WTC11 (cell line): ENCODE data around the gene CNOT1. TPM values are rescaled to one million over a fixed set of nuclear protein-coding genes. Genes with fewer than 3 reads are reported as not detected.
A peak's percentile ranks its signal among the peaks of the same experiment; 100 is the strongest.

Experiments used
- MXD4 ChIP-seq: fragments of 250-450 bp; sonication (Bioruptor Pico); IDR thresholded peaks from 2 replicates; pipeline ENCODE4 v1.8.0; 2021; ENCODE audit warnings: mild to moderate bottlenecking, moderate library complexity, borderline replicate concordance
- NFATC4 ChIP-seq: fragments of 250-450 bp; sonication (Bioruptor Pico); IDR thresholded peaks from 2 replicates; pipeline ENCODE4 v1.9.0; 2021; ENCODE audit warnings: mild to moderate bottlenecking
- SOX15 ChIP-seq: fragments of 250-450 bp; sonication (Bioruptor Pico); IDR thresholded peaks from 2 replicates; pipeline ENCODE4 v1.9.0; 2021; ENCODE audit warnings: mild to moderate bottlenecking
- TEAD1 ChIP-seq: sonication (generic); formaldehyde crosslinking; IDR thresholded peaks from 2 replicates; pipeline ENCODE4 v1.8.0; 2022; ENCODE audit warnings: mild to moderate bottlenecking, missing genetic modification reagents
- ZNF263 ChIP-seq: sonication (generic); formaldehyde crosslinking; IDR thresholded peaks from 2 replicates; pipeline ENCODE4 v1.8.1; 2022; ENCODE audit warnings: low read depth, mild to moderate bottlenecking, moderate library complexity, missing genetic modification reagents
- ZNF396 ChIP-seq: fragments of 250-450 bp; sonication (Bioruptor Pico); IDR thresholded peaks from 2 replicates; pipeline ENCODE4 v1.8.0; 2021; ENCODE audit warnings: mild to moderate bottlenecking, moderate library complexity, borderline replicate concordance
- ZNF416 ChIP-seq: fragments of 250-450 bp; sonication (Bioruptor Pico); IDR thresholded peaks from 2 replicates; pipeline ENCODE4 v1.9.0; 2021; ENCODE audit warnings: mild to moderate bottlenecking, inconsistent platforms
- total RNA-seq: library from RNA; stranded (reverse); gene quantifications from 3 replicates; pipeline ENCODE4 v1.2.3, GENCODE V29; 2021
- TF ChIP-seq, protein P1 (sequence below): sonication (generic); formaldehyde crosslinking; IDR thresholded peaks from 2 replicates; pipeline ENCODE4 v1.8.0; 2023; ENCODE audit warnings: missing genetic modification reagents, mild to moderate bottlenecking, borderline replicate concordance
- TF ChIP-seq, protein P2 (sequence below): sonication (generic); formaldehyde crosslinking; IDR thresholded peaks from 2 replicates; pipeline ENCODE4 v1.8.1; 2022; ENCODE audit warnings: low read depth, mild to moderate bottlenecking, moderate library complexity, missing genetic modification reagents, borderline replicate concordance
- TF ChIP-seq, protein P3 (sequence below): sonication (generic); formaldehyde crosslinking; IDR thresholded peaks from 2 replicates; pipeline ENCODE4 v1.8.0; 2022; ENCODE audit warnings: mild to moderate bottlenecking, missing genetic modification reagents
- TF ChIP-seq, protein P4 (sequence below): sonication (generic); formaldehyde crosslinking; IDR thresholded peaks from 2 replicates; pipeline ENCODE4 v1.8.0; 2022; ENCODE audit warnings: mild to moderate bottlenecking, missing genetic modification reagents
- TF ChIP-seq, protein P5 (sequence below): sonication (generic); formaldehyde crosslinking; IDR thresholded peaks from 2 replicates; pipeline ENCODE4 v1.8.0; 2022; ENCODE audit warnings: mild to moderate bottlenecking, missing genetic modification reagents
- TF ChIP-seq, protein P6 (sequence below): sonication (generic); formaldehyde crosslinking; IDR thresholded peaks from 2 replicates; pipeline ENCODE4 v1.8.1; 2022; ENCODE audit warnings: mild to moderate bottlenecking, missing genetic modification reagents, moderate library complexity, borderline replicate concordance
- TF ChIP-seq, protein P7 (sequence below): fragments of 250-450 bp; sonication (Bioruptor Pico); IDR thresholded peaks from 2 replicates; pipeline ENCODE4 v1.9.0; 2021; ENCODE audit warnings: mild to moderate bottlenecking
- TF ChIP-seq, protein P8 (sequence below): sonication (generic); formaldehyde crosslinking; conservative IDR thresholded peaks from 2 replicates; pipeline ENCODE4 v1.8.1; 2022; ENCODE audit warnings: mild to moderate bottlenecking, missing genetic modification reagents
- TF ChIP-seq, protein P9 (sequence below): fragments of 250-450 bp; sonication (Bioruptor Pico); IDR thresholded peaks from 2 replicates; pipeline ENCODE4 v1.9.0; 2021; ENCODE audit warnings: mild to moderate bottlenecking
- TF ChIP-seq, protein P10 (sequence below): sonication (generic); formaldehyde crosslinking; IDR thresholded peaks from 2 replicates; pipeline ENCODE4 v1.8.1; 2022; ENCODE audit warnings: mild to moderate bottlenecking, moderate library complexity, missing genetic modification reagents
- TF ChIP-seq, protein P11 (sequence below): sonication (generic); formaldehyde crosslinking; IDR thresholded peaks from 2 replicates; pipeline ENCODE4 v1.8.0; 2022; ENCODE audit warnings: mild to moderate bottlenecking, missing genetic modification reagents

Gene CNOT1
- total RNA-seq, 1 experiment from 2014 or later = 314 TPM

DNA sequence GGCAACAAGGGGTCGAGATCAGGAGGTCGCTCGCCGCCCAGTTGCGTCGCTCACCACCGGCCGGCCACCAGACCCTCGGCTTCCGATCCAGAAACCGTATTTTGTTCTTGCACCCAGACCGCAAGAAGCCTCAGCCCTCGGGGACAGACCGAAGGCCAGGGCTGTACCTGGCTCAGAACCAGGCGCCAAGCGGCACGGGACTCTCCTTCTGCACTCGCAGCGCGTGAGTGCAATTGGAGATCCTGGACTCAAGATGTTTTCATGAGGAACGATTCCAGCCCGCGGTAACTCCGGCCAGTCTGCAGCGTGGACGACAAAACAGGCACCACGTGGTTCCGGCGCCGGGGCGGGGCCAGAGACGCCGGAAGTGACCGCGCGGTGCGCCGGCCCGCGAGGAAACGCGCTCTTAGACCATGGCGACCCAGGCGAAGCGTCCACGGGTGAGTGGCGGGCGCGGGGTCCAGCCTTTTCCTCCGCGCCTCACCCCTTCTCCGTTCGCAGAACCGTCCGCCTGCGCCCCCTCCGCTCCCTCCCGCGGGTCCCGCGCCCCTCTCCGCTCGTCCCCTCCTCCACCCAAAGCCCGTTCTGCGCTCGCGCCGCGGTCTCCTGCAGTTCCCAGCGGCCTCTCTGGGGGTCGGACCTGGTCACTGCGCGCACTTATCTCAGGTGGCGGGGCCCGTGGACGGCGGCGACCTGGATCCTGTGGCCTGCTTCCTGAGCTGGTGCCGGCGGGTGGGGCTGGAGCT, 114.3 kb downstream of the CNOT1 start, which contains the start of gene SETD6 (continued):
- TF ChIP-seq, protein P1, sequence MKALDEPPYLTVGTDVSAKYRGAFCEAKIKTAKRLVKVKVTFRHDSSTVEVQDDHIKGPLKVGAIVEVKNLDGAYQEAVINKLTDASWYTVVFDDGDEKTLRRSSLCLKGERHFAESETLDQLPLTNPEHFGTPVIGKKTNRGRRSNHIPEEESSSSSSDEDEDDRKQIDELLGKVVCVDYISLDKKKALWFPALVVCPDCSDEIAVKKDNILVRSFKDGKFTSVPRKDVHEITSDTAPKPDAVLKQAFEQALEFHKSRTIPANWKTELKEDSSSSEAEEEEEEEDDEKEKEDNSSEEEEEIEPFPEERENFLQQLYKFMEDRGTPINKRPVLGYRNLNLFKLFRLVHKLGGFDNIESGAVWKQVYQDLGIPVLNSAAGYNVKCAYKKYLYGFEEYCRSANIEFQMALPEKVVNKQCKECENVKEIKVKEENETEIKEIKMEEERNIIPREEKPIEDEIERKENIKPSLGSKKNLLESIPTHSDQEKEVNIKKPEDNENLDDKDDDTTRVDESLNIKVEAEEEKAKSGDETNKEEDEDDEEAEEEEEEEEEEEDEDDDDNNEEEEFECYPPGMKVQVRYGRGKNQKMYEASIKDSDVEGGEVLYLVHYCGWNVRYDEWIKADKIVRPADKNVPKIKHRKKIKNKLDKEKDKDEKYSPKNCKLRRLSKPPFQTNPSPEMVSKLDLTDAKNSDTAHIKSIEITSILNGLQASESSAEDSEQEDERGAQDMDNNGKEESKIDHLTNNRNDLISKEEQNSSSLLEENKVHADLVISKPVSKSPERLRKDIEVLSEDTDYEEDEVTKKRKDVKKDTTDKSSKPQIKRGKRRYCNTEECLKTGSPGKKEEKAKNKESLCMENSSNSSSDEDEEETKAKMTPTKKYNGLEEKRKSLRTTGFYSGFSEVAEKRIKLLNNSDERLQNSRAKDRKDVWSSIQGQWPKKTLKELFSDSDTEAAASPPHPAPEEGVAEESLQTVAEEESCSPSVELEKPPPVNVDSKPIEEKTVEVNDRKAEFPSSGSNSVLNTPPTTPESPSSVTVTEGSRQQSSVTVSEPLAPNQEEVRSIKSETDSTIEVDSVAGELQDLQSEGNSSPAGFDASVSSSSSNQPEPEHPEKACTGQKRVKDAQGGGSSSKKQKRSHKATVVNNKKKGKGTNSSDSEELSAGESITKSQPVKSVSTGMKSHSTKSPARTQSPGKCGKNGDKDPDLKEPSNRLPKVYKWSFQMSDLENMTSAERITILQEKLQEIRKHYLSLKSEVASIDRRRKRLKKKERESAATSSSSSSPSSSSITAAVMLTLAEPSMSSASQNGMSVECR (CRISPR knock-in tag) = peak; percentile 92; the same call in 1 of the 2 replicates
- TF ChIP-seq NFATC4 (CRISPR knock-in tag) (no peak), ZNF263 (0 out of 2 replicates have a peak, but pooled peaks have one; percentile 53), MXD4 (no peak), ZNF396 (CRISPR knock-in tag) (no peak), SOX15 (CRISPR knock-in tag) (0 out of 2 replicates have a peak, but pooled peaks have one; percentile 1), ZNF416 (CRISPR knock-in tag) (peak; percentile 31; the same call in 1 of the 2 replicates), TEAD1 (CRISPR knock-in tag) (peak; percentile 93)
- TF ChIP-seq, protein P2, sequence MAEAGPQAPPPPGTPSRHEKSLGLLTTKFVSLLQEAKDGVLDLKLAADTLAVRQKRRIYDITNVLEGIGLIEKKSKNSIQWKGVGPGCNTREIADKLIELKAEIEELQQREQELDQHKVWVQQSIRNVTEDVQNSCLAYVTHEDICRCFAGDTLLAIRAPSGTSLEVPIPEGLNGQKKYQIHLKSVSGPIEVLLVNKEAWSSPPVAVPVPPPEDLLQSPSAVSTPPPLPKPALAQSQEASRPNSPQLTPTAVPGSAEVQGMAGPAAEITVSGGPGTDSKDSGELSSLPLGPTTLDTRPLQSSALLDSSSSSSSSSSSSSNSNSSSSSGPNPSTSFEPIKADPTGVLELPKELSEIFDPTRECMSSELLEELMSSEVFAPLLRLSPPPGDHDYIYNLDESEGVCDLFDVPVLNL = 0 out of 2 replicates have a peak, but pooled peaks have one; percentile 27
- TF ChIP-seq, protein P3, sequence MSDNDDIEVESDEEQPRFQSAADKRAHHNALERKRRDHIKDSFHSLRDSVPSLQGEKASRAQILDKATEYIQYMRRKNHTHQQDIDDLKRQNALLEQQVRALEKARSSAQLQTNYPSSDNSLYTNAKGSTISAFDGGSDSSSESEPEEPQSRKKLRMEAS (CRISPR knock-in tag) = peak; percentile 98
- TF ChIP-seq, protein P4, sequence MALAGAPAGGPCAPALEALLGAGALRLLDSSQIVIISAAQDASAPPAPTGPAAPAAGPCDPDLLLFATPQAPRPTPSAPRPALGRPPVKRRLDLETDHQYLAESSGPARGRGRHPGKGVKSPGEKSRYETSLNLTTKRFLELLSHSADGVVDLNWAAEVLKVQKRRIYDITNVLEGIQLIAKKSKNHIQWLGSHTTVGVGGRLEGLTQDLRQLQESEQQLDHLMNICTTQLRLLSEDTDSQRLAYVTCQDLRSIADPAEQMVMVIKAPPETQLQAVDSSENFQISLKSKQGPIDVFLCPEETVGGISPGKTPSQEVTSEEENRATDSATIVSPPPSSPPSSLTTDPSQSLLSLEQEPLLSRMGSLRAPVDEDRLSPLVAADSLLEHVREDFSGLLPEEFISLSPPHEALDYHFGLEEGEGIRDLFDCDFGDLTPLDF (CRISPR knock-in tag) = peak; percentile 74; the same call in 1 of the 2 replicates
- TF ChIP-seq, protein P5, sequence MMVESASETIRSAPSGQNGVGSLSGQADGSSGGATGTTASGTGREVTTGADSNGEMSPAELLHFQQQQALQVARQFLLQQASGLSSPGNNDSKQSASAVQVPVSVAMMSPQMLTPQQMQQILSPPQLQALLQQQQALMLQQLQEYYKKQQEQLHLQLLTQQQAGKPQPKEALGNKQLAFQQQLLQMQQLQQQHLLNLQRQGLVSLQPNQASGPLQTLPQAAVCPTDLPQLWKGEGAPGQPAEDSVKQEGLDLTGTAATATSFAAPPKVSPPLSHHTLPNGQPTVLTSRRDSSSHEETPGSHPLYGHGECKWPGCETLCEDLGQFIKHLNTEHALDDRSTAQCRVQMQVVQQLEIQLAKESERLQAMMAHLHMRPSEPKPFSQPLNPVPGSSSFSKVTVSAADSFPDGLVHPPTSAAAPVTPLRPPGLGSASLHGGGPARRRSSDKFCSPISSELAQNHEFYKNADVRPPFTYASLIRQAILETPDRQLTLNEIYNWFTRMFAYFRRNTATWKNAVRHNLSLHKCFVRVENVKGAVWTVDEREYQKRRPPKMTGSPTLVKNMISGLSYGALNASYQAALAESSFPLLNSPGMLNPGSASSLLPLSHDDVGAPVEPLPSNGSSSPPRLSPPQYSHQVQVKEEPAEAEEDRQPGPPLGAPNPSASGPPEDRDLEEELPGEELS (CRISPR knock-in tag) = peak; percentile 87
- TF ChIP-seq, protein P6, sequence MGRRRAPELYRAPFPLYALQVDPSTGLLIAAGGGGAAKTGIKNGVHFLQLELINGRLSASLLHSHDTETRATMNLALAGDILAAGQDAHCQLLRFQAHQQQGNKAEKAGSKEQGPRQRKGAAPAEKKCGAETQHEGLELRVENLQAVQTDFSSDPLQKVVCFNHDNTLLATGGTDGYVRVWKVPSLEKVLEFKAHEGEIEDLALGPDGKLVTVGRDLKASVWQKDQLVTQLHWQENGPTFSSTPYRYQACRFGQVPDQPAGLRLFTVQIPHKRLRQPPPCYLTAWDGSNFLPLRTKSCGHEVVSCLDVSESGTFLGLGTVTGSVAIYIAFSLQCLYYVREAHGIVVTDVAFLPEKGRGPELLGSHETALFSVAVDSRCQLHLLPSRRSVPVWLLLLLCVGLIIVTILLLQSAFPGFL (CRISPR knock-in tag) = 0 out of 2 replicates have a peak, but pooled peaks have one; percentile 40
- TF ChIP-seq, protein P7, sequence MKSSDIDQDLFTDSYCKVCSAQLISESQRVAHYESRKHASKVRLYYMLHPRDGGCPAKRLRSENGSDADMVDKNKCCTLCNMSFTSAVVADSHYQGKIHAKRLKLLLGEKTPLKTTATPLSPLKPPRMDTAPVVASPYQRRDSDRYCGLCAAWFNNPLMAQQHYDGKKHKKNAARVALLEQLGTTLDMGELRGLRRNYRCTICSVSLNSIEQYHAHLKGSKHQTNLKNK = no peak
- TF ChIP-seq, protein P8, sequence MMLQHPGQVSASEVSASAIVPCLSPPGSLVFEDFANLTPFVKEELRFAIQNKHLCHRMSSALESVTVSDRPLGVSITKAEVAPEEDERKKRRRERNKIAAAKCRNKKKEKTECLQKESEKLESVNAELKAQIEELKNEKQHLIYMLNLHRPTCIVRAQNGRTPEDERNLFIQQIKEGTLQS (CRISPR knock-in tag) = no peak
- TF ChIP-seq, protein P9, sequence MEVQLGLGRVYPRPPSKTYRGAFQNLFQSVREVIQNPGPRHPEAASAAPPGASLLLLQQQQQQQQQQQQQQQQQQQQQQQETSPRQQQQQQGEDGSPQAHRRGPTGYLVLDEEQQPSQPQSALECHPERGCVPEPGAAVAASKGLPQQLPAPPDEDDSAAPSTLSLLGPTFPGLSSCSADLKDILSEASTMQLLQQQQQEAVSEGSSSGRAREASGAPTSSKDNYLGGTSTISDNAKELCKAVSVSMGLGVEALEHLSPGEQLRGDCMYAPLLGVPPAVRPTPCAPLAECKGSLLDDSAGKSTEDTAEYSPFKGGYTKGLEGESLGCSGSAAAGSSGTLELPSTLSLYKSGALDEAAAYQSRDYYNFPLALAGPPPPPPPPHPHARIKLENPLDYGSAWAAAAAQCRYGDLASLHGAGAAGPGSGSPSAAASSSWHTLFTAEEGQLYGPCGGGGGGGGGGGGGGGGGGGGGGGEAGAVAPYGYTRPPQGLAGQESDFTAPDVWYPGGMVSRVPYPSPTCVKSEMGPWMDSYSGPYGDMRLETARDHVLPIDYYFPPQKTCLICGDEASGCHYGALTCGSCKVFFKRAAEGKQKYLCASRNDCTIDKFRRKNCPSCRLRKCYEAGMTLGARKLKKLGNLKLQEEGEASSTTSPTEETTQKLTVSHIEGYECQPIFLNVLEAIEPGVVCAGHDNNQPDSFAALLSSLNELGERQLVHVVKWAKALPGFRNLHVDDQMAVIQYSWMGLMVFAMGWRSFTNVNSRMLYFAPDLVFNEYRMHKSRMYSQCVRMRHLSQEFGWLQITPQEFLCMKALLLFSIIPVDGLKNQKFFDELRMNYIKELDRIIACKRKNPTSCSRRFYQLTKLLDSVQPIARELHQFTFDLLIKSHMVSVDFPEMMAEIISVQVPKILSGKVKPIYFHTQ (CRISPR knock-in tag) = no peak
- TF ChIP-seq, protein P10, sequence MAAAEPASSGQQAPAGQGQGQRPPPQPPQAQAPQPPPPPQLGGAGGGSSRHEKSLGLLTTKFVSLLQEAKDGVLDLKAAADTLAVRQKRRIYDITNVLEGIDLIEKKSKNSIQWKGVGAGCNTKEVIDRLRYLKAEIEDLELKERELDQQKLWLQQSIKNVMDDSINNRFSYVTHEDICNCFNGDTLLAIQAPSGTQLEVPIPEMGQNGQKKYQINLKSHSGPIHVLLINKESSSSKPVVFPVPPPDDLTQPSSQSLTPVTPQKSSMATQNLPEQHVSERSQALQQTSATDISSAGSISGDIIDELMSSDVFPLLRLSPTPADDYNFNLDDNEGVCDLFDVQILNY (CRISPR knock-in tag) = peak; percentile 66
- TF ChIP-seq, protein P11, sequence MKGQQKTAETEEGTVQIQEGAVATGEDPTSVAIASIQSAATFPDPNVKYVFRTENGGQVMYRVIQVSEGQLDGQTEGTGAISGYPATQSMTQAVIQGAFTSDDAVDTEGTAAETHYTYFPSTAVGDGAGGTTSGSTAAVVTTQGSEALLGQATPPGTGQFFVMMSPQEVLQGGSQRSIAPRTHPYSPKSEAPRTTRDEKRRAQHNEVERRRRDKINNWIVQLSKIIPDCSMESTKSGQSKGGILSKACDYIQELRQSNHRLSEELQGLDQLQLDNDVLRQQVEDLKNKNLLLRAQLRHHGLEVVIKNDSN (CRISPR knock-in tag) = peak; percentile 94
